WERI-Rb-1 (cell line): Measurements from ENCODE around the gene AHCY.

Experiments used
- DNase-seq: peaks from one replicate; pipeline ENCODE4 v3.0.0-alpha.2; 2020
- H3K27ac ChIP-seq: fragments of 250-450 bp; sonication (Bioruptor Pico); 2 replicates; pipeline ENCODE4 v1.5.1; 2020; ENCODE audit warnings: mild to moderate bottlenecking, moderate library complexity
- H3K27me3 ChIP-seq: fragments of 250-450 bp; sonication (Bioruptor Pico); 2 replicates; pipeline ENCODE4 v1.5.1; 2021; ENCODE audit warnings: mild to moderate bottlenecking, low read depth, moderate library complexity; ENCODE audit not compliant: insufficient read depth, severe bottlenecking
- H3K36me3 ChIP-seq: fragments of 250-450 bp; sonication (Bioruptor Pico); 2 replicates; pipeline ENCODE4 v1.5.1; 2020; ENCODE audit warnings: mild to moderate bottlenecking, moderate library complexity
- H3K4me3 ChIP-seq: 2 replicates; pipeline ENCODE4 v1.5.1; 2011; ENCODE audit warnings: low read depth, mild to moderate bottlenecking, control low read depth, low read length
- H3K9me3 ChIP-seq: fragments of 250-450 bp; sonication (Bioruptor Pico); 2 replicates; pipeline ENCODE4 v1.5.1; 2021; ENCODE audit warnings: mild to moderate bottlenecking, moderate library complexity; ENCODE audit not compliant: severe bottlenecking
- TF ChIP-seq, protein P1 (sequence below): IDR thresholded peaks from 2 replicates; pipeline ENCODE4 v1.5.1; 2011; ENCODE audit warnings: low read depth, mild to moderate bottlenecking, control low read depth, inconsistent platforms, low read length

Gene AHCY

DNA sequence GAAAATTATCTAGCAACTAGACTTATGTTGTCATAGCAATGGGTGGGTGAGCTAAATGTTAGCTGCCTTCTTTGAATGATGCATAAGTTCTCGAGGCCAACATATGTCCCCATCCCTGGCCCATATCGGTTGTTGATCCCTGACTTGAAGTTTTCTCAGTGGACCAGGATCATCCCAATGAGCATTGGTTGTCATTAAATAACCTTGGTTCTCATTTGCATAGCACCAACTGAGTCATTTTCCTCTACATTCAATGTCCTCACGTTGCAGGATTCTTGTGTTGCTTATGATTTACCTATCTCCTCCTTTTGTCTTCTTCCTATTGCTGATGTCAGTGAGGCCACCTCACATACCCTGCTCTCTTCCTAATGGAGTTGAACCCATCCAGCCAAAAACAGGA, 12.1 kb upstream of the AHCY start:
- H3K27ac ChIP-seq: no peak overlapping the region
- TF ChIP-seq, protein P1, sequence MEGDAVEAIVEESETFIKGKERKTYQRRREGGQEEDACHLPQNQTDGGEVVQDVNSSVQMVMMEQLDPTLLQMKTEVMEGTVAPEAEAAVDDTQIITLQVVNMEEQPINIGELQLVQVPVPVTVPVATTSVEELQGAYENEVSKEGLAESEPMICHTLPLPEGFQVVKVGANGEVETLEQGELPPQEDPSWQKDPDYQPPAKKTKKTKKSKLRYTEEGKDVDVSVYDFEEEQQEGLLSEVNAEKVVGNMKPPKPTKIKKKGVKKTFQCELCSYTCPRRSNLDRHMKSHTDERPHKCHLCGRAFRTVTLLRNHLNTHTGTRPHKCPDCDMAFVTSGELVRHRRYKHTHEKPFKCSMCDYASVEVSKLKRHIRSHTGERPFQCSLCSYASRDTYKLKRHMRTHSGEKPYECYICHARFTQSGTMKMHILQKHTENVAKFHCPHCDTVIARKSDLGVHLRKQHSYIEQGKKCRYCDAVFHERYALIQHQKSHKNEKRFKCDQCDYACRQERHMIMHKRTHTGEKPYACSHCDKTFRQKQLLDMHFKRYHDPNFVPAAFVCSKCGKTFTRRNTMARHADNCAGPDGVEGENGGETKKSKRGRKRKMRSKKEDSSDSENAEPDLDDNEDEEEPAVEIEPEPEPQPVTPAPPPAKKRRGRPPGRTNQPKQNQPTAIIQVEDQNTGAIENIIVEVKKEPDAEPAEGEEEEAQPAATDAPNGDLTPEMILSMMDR: no peak
- no peaks in the 10 kb centered on the region for H3K27me3 ChIP-seq
- no peak overlapping the region for H3K4me3 ChIP-seq
- DNase-seq: no peak
- no peaks in the 10 kb centered on the region for H3K9me3 ChIP-seq
- no peaks in the 10 kb centered on the region for H3K36me3 ChIP-seq

DNA sequence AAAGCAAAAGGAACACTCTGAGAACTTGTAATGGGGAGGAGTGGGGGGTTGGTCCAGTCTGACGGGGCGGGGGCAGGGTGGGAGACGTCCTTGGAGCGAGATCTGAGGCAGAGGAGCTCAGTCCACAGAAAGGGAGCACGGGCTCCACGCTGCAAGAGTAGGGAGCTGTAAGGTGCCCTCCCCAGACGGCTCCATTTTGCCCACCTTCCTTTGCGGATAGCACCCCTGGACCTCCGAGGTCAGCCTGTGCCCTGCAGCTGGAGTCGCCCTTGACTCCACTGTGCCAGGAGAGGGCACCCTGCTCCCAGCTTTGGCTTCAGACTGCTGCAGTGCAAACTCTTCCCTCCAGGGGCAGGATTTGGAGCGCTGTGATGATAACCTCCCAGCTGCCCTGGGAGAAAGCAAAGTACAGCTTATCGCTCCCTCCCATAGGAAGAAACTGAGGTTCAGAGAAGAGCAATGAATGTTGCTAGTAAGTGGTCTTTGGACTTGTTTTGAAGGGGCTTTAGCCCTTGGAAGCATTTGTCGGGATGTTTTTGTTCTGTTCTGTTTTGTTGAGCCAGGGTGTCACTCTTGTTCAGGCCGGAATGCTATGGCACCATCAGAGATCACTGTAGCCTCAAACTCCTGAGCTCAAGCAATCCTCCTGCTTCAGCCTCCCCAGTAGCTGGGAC, 9.5 kb upstream of the AHCY start:
- Histone ChIP-seq H3K27me3 (no peaks in the 10 kb centered on the region), H3K9me3 (no peaks in the 10 kb centered on the region), H3K27ac (no peak overlapping the region), H3K36me3 (no peaks in the 10 kb centered on the region), H3K4me3 (peak overlapping the region; percentile 17; the same call in 1 of the 2 replicates)
- peak; percentile 88 for DNase-seq
- TF ChIP-seq, protein P1: peak; percentile 100

DNA sequence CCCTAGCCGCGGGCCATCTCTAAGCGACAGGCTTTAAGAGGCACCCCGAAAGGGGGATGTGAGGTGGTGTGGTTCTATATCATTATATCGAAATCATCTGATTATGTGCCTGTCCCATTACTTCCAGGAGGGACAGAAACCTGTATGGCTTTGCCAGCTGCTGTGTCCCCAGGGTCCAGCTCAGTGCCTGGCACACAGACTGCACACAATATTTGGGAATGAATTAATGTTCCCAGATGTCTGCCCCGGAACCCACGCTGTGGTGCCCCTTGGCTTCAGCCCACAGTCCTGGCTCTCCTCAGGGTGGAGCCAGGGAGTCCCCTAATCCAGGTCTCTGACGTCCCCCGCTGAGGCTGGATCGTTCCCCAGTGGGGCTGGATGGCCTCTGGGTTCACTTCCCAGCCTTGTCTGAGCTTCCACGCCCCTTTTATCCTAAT, 8.9 kb upstream of the AHCY start:
- peak overlapping the region; percentile 22 for H3K4me3 ChIP-seq
- H3K9me3 ChIP-seq: no peaks in the 10 kb centered on the region
- H3K27ac ChIP-seq: no peak overlapping the region
- H3K27me3 ChIP-seq: no peaks in the 10 kb centered on the region
- TF ChIP-seq, protein P1: no peak
- DNase-seq: no peak
- H3K36me3 ChIP-seq: no peaks in the 10 kb centered on the region

DNA sequence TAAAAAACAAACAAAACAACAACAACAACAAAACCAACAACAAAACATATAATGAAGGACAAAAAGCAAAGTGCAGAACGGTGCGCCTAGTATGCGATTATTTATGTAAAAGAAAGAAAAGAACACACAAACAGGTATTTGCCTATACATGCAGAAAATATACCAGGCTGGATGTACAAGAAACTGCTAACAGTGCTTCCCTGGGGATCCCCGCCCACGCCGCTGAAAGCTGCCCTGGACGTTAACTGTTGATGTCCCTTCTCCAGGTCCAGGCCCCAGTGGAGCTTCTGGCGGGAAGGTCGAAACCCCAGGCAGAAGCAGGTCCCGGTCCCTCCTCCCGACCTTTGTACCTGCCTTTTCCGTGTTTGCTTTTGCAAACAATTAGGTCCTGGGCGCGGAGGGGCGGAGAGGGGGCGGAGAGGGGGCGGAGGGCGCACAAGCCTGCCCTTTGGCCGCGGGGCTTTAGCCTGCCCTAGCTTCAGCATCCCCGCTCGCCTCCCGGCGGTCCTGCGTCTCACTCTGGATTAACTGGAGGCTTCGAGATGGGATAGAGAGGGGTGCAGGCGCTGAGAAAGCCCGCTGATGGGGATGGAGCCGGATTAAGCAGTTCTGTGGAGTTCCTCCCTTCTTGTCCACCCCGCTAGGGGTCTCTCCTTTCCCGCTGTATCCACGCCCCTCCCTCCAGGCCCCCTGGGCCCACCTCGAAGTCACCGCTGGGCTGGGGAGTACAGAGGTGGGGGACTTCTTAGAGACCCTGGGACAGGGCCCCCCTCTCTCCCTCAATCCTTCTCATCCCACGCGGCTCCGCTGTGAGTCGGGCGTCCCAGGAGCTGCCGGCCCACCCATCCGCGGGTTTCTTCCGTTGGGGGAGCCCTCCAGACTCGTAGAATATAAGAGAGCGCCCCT, 8.2 kb upstream of the AHCY start:
- H3K27ac ChIP-seq: no peak overlapping the region
- no peaks in the 10 kb centered on the region for H3K27me3 ChIP-seq
- H3K9me3 ChIP-seq: no peaks in the 10 kb centered on the region
- TF ChIP-seq, protein P1: peak; percentile 25; the same call in 1 of the 2 replicates
- peak overlapping the region; percentile 22 for H3K4me3 ChIP-seq
- peak; percentile 31 for DNase-seq
- no peaks in the 10 kb centered on the region for H3K36me3 ChIP-seq

DNA sequence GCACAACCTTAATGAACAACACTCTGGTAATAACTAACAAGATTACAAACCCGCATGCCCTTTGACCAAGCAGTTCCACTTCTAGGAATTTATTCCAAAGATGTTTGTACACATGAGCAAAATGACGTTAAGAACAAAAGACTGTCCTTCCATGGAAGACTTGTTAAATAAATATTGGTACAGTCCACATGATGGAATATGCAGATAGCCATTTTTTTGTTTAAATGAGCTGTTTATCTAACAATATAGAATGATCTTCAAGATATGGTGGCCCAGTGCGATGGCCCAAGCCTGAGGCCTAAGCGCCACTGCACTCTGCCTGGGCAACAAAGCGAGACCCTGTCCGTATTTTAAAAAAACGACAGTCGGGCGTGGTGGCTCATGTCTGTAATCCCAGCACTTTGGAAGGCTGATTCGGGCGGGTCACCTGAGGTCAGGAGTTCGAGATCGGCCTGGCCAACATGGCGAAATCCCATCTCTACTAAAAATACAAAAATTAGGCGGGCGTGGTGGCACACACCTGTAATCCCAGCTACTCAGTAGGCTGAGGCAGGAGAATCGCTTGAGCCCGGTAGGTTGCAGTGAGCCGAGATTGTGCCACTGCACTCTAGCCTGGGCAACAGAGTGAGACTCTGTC, 7.4 kb upstream of the AHCY start:
- Histone ChIP-seq H3K27ac (no peak overlapping the region), H3K27me3 (no peaks in the 10 kb centered on the region), H3K4me3 (no peak overlapping the region), H3K36me3 (no peaks in the 10 kb centered on the region), H3K9me3 (no peaks in the 10 kb centered on the region)
- DNase-seq: no peak
- TF ChIP-seq, protein P1: no peak
